ENCODE data around the gene OTOA. TPM values are rescaled to one million over a fixed set of nuclear protein-coding genes. Genes with fewer than 3 reads are reported as not detected.
"Not testable (repeated sequence)": the region's sequence is repeated elsewhere in the genome, so short reads cannot be mapped to it uniquely, and the experiment has no call there.

OTOA gene
- total RNA-seq, 1 donor from 2014 or later = 0.11 TPM

DNA sequence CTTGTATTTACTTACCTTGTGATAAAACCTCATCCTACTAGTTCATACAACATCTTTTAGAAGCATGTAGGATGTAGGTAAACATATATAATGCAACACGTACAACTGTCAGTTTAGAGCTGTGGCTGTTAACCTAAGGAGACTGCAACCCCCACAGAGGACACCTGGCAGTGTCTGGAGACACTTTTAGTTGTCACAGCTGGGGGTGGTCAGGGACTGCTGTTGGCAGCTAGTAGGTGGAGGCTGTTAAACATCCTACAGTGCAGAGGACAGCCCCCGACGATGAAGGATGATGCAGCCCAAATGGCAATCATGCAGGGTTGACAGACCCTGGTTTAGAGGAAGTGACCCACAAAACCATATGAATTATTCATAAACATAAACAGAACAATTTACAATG lies 134.8 kb downstream of the OTOA start:
- H3K9me3 Mint-ChIP-seq (ENCODE audit: unreplicated experiment); H3K4me1 ChIP-seq (ENCODE audit: insufficient read depth, low read length); H3K27me3 ChIP-seq (ENCODE audit: insufficient read depth, low read length); H3K27me3 Mint-ChIP-seq (ENCODE audit: low read depth, unreplicated experiment); H3K9me3 ChIP-seq (ENCODE audit: insufficient read depth, low read depth, low read length); H3K4me3 Mint-ChIP-seq (ENCODE audit: unreplicated experiment); H3K27ac Mint-ChIP-seq (ENCODE audit: unreplicated experiment); H4K20me1 ChIP-seq (ENCODE audit: insufficient read depth, low read length); H3K36me3 Mint-ChIP-seq (ENCODE audit: low read depth, unreplicated experiment); FAIRE-seq; H3K4me1 Mint-ChIP-seq (ENCODE audit: low read depth, unreplicated experiment); H3K36me3 ChIP-seq (ENCODE audit: insufficient read depth, low read length); H2AFZ ChIP-seq (ENCODE audit: low read depth, low read length); H3K27ac ChIP-seq (ENCODE audit: low read depth, low read length); H3K79me2 ChIP-seq (ENCODE audit: insufficient read depth, low read length); DNase-seq (ENCODE audit: low read depth); H3K4me2 ChIP-seq (ENCODE audit: low read length); H3K4me3 ChIP-seq (ENCODE audit: insufficient read depth, low read depth, low read length); H3K9ac ChIP-seq (ENCODE audit: low read length): not testable (repeated sequence)

GRCh38 chr16:21801538-21802374 lies 138.0 kb downstream of the OTOA start:
- H3K9me3 ChIP-seq (ENCODE audit: insufficient read depth, low read depth, low read length); H3K4me1 ChIP-seq (ENCODE audit: insufficient read depth, low read length); H3K27me3 ChIP-seq (ENCODE audit: insufficient read depth, low read length); H3K4me2 ChIP-seq (ENCODE audit: low read length); H2AFZ ChIP-seq (ENCODE audit: low read depth, low read length); H3K36me3 Mint-ChIP-seq (ENCODE audit: low read depth, unreplicated experiment); H3K27me3 Mint-ChIP-seq (ENCODE audit: low read depth, unreplicated experiment); H3K27ac ChIP-seq (ENCODE audit: low read depth, low read length); H4K20me1 ChIP-seq (ENCODE audit: insufficient read depth, low read length); H3K4me3 Mint-ChIP-seq (ENCODE audit: unreplicated experiment); H3K9me3 Mint-ChIP-seq (ENCODE audit: unreplicated experiment); H3K79me2 ChIP-seq (ENCODE audit: insufficient read depth, low read length); H3K9ac ChIP-seq (ENCODE audit: low read length); H3K4me3 ChIP-seq (ENCODE audit: insufficient read depth, low read depth, low read length); FAIRE-seq; H3K4me1 Mint-ChIP-seq (ENCODE audit: low read depth, unreplicated experiment); H3K36me3 ChIP-seq (ENCODE audit: insufficient read depth, low read length); H3K27ac Mint-ChIP-seq (ENCODE audit: unreplicated experiment); DNase-seq (ENCODE audit: low read depth): not testable (repeated sequence)
- TF ChIP-seq CTCF (IDR thresholded peaks at IDR 0.05; ENCODE audit: insufficient read depth, low read depth, low read length) = peak; percentile 38

GRCh38 chr16:21802375-21802663 lies 138.6 kb downstream of the OTOA start:
- not testable (repeated sequence) for H3K79me2 ChIP-seq (ENCODE audit: insufficient read depth, low read length); DNase-seq (ENCODE audit: low read depth); H3K4me3 ChIP-seq (ENCODE audit: insufficient read depth, low read depth, low read length); H3K27me3 Mint-ChIP-seq (ENCODE audit: low read depth, unreplicated experiment); H3K4me2 ChIP-seq (ENCODE audit: low read length); H3K4me1 Mint-ChIP-seq (ENCODE audit: low read depth, unreplicated experiment); H3K27ac Mint-ChIP-seq (ENCODE audit: unreplicated experiment); H3K27ac ChIP-seq (ENCODE audit: low read depth, low read length); FAIRE-seq; H3K9me3 Mint-ChIP-seq (ENCODE audit: unreplicated experiment); H2AFZ ChIP-seq (ENCODE audit: low read depth, low read length); H3K9me3 ChIP-seq (ENCODE audit: insufficient read depth, low read depth, low read length); H3K36me3 Mint-ChIP-seq (ENCODE audit: low read depth, unreplicated experiment); H3K4me1 ChIP-seq (ENCODE audit: insufficient read depth, low read length); H3K4me3 Mint-ChIP-seq (ENCODE audit: unreplicated experiment); H3K36me3 ChIP-seq (ENCODE audit: insufficient read depth, low read length); H3K27me3 ChIP-seq (ENCODE audit: insufficient read depth, low read length); H3K9ac ChIP-seq (ENCODE audit: low read length); H4K20me1 ChIP-seq (ENCODE audit: insufficient read depth, low read length)

Other genes starting within 250 kb of the OTOA start
- 86.6 and 88.1 TPM in 2 replicates for gene METTL9, start 64.4 kb upstream of the OTOA start, total RNA-seq
- gene IGSF6, start 11.4 kb upstream of the OTOA start, total RNA-seq = not detected in 2 replicates
- gene NPIPB4, start 193.8 kb downstream of the OTOA start, total RNA-seq = 98.2 and 118 TPM in 2 replicates

Data from astrocyte (in vitro differentiated cells and primary cell).